HG02798 (cell line): Measurements from ENCODE around the gene HIVEP2.
A peak's percentile ranks its signal among the peaks of the same experiment; 100 is the strongest.

ENCODE experiments used
- ATAC-seq: cut with Tn5 transposase; IDR thresholded peaks from one replicate; pipeline ENCODE4 v1.9.1; 2021; ENCODE audit warnings: mild to moderate bottlenecking; ENCODE audit not compliant: unreplicated experiment, poor library complexity

HIVEP2 gene

GRCh38 chr6:142797159-142797558 is 147.8 kb downstream of the HIVEP2 start:
- ATAC-seq, result no peak

- no peak for ATAC-seq
Observed at GRCh38 chr6:142796571-142796970, 148.4 kb downstream of the HIVEP2 start.

- ATAC-seq, result no peak
Observed at GRCh38 chr6:142796024-142796423, 149.0 kb downstream of the HIVEP2 start.

GRCh38 chr6:142794424-142794823 is 150.6 kb downstream of the HIVEP2 start:
- no peak for ATAC-seq

- ATAC-seq, result no peak
Observed at GRCh38 chr6:142790257-142790656, 154.7 kb downstream of the HIVEP2 start.

GRCh38 chr6:142787422-142787821 is 157.6 kb downstream of the HIVEP2 start:
- no peak for ATAC-seq

- no peak for ATAC-seq
Observed at GRCh38 chr6:142786476-142786875, 158.5 kb downstream of the HIVEP2 start.

- ATAC-seq, result peak; percentile 98
Observed at GRCh38 chr6:142784344-142784743, 160.6 kb downstream of the HIVEP2 start.

GRCh38 chr6:142783499-142783898 is 161.5 kb downstream of the HIVEP2 start:
- ATAC-seq, result no peak

GRCh38 chr6:142781129-142781528 is 163.8 kb downstream of the HIVEP2 start:
- ATAC-seq, result no peak

- no peak for ATAC-seq
Observed at GRCh38 chr6:142773859-142774648, 170.9 kb downstream of the HIVEP2 start.

- no peak for ATAC-seq
Observed at GRCh38 chr6:142773324-142773723, 171.7 kb downstream of the HIVEP2 start.

- no peak for ATAC-seq
Observed at GRCh38 chr6:142771162-142771561, 173.8 kb downstream of the HIVEP2 start.

- no peak for ATAC-seq
Observed at GRCh38 chr6:142765306-142765705, 179.7 kb downstream of the HIVEP2 start.

- ATAC-seq, result no peak
Observed at GRCh38 chr6:142764311-142764710, 180.7 kb downstream of the HIVEP2 start.

- no peak for ATAC-seq
Observed at GRCh38 chr6:142763205-142763604, 181.8 kb downstream of the HIVEP2 start.

- ATAC-seq, result peak; percentile 68
Observed at GRCh38 chr6:142761756-142762155, 183.2 kb downstream of the HIVEP2 start.

- no peak for ATAC-seq
Observed at GRCh38 chr6:142760152-142760551, 184.8 kb downstream of the HIVEP2 start.

GRCh38 chr6:142758629-142759025 is 186.3 kb downstream of the HIVEP2 start:
- ATAC-seq, result no peak

GRCh38 chr6:142757852-142758628 is 186.9 kb downstream of the HIVEP2 start:
- no peak for ATAC-seq

GRCh38 chr6:142756215-142756630 is 188.8 kb downstream of the HIVEP2 start:
- ATAC-seq, result no peak

GRCh38 chr6:142753196-142753595 is 191.8 kb downstream of the HIVEP2 start:
- ATAC-seq, result no peak
